C4-2B (cell line): ENCODE results near the gene G6PC2.
"Not testable (repeated sequence)": the region's sequence is repeated elsewhere in the genome, so short reads cannot be mapped to it uniquely, and the experiment has no call there.

Source experiments
- H3K27ac ChIP-seq: fragments of 450-650 bp; 2 replicates; pipeline ENCODE4 v1.5.1; 2017
- CTCF ChIP-seq: fragments of 450-650 bp; conservative IDR thresholded peaks from 2 replicates; pipeline ENCODE4 v1.5.1; 2017; ENCODE audit warnings: mild to moderate bottlenecking
- ZFX ChIP-seq: fragments of 450-650 bp; IDR thresholded peaks from 2 replicates; pipeline ENCODE4 v1.6.1; 2017

G6PC2 gene

GRCh38 chr2:168901003-168901402, at the start of gene G6PC2:
Gene G6PC2, plus strand, starts transcription at chr2:168901291. Its CDS starts 41 bp downstream, at chr2:168901332.
- H3K27ac ChIP-seq = no peak within 1 kb of the TSS
- TF ChIP-seq CTCF = no peak
- TF ChIP-seq ZFX = no peak

GRCh38 chr2:168851674-168852320, 49.3 kb upstream of the G6PC2 start:
- H3K27ac ChIP-seq = no peak overlapping the region
- TF ChIP-seq CTCF = no peak
- TF ChIP-seq ZFX = no peak

GRCh38 chr2:168852481-168852880, 48.6 kb upstream of the G6PC2 start:
- TF ChIP-seq ZFX (no peak), CTCF (no peak)
- H3K27ac ChIP-seq = no peak overlapping the region

- H3K27ac ChIP-seq = no peak overlapping the region
- TF ChIP-seq ZFX (no peak), CTCF (no peak)
These were observed 47.6 kb upstream of the G6PC2 start for GRCh38 chr2:168853471-168853870.

- no peak for TF ChIP-seq ZFX
- no peak for TF ChIP-seq CTCF
- H3K27ac ChIP-seq = no peak overlapping the region
These were observed 46.4 kb upstream of the G6PC2 start for GRCh38 chr2:168854651-168855050.

- TF ChIP-seq CTCF = no peak
- no peak for TF ChIP-seq ZFX
- no peak overlapping the region for H3K27ac ChIP-seq
These were observed 45.5 kb upstream of the G6PC2 start for GRCh38 chr2:168855601-168856000.

GRCh38 chr2:168858146-168858545, 42.9 kb upstream of the G6PC2 start:
- TF ChIP-seq CTCF (no peak), ZFX (no peak)
- H3K27ac ChIP-seq = no peak overlapping the region

- H3K27ac ChIP-seq = not testable (repeated sequence)
These were observed 33.9 kb upstream of the G6PC2 start for GRCh38 chr2:168867164-168867563.

GRCh38 chr2:168870369-168870768, 30.7 kb upstream of the G6PC2 start:
- not testable (repeated sequence) for H3K27ac ChIP-seq

- not testable (repeated sequence) for H3K27ac ChIP-seq
These were observed 30.3 kb upstream of the G6PC2 start for GRCh38 chr2:168870824-168871223.
